Measurements from ENCODE around the gene FAM221B.

- TF ChIP-seq REST (IDR thresholded peaks at IDR 0.05; ENCODE audit: borderline replicate concordance) (no peak), CTCF (IDR thresholded peaks at IDR 0.05; ENCODE audit: poor library complexity, severe bottlenecking) (no peak), POLR2AphosphoS5 (IDR thresholded peaks at IDR 0.05) (no peak), TAF1 (IDR thresholded peaks at IDR 0.05; ENCODE audit: low read depth) (no peak), RAD21 (conservative IDR thresholded peaks at IDR 0.05) (no peak)
These were observed 16.2 kb upstream of the FAM221B start for GRCh38 chr9:35844628-35845270.

Measured in neural cell (in vitro differentiated cells).